Stimulated activated CD4-positive, alpha-beta T cell treated with anti-CD3 and anti-CD28 coated beads, Interleukin-1b, Interleukin-23, amount 100 ng/mL, for 24 hours (primary cell): ENCODE results near the gene FOXK1.
A peak's percentile ranks its signal among the peaks of the same experiment; 100 is the strongest.
"Not testable (repeated sequence)": the region's sequence is repeated elsewhere in the genome, so short reads cannot be mapped to it uniquely, and the experiment has no call there.

ENCODE experiments used
- DNase-seq, 4 experiments: peaks; one replicate each; pipeline ENCODE4 v3.0.0-alpha.2; 2020; ENCODE audit warnings: low read depth in 4 of 4, low spot score in 1 of 4

FOXK1 gene

DNA sequence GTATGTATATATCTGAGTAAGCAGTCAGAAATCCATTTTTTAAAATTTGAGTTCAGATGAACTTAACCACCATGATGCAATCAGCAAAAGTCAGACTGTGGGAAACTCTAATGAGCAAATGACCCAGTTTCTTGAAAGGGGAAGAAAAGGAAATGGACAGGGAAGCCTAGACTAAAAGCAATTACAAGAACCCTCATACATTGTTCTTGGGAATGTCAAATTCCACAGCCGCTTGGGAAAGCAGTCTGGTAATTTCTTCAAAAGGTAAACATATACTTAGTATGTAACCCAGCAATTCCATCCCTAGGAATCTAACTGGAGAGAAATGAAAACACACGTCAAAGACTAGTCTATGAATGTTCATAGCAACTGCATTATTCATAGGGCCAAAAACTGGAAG, 16.4 kb upstream of the FOXK1 start:
- no peak for DNase-seq

DNA sequence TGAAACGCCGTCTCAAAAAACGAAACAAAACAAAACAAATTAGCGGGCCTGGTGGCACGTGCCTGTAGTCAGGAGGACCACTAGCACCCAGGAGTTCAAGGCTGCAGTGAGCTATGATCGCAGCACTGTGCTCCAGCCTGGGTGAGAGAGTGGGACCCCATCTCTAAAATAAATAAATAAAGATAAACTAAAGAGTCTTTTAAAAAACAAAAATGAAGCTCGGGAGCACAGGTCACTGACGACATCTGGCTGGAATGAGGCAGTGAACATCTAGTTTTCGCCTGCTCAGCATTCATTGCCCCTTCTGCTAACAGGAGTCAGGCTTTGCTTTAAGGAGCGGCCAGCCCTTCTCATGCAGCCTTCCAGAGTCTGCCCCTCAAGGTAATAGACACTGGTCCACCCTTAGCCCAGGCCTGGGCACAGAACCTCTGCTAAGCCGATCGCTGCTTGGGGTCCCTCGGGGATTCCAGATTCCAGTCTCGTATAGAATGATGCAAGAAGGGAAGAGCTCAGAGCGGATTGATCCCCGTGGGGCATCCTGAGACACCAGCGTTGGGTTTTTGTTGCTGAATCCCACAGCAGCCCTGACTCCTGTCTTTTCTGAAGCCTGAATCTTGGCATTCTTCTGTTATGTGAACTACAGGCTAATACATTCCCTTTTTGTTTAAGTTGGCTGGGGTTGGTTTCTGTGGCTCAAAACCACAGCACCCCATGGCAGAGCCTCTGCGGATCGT, 14.2 kb upstream of the FOXK1 start:
- no peak for DNase-seq

DNA sequence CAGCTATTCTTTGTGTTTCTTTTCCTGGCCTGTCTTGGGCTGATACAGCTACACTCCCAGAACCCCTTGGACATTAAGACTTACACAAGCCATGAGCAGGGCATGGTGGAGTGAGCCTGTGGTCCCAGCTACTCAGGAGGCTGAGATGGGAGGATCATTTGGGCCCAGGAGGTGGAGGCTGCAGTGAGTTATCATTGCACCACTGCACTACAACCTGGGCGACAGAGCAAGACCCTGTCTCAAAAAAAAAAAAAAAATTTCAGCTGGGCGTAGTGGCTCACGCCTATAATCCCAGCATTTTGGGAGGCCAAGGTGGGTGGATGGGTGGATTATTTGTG, 13.6 kb upstream of the FOXK1 start:
- DNase-seq, result no peak

DNA sequence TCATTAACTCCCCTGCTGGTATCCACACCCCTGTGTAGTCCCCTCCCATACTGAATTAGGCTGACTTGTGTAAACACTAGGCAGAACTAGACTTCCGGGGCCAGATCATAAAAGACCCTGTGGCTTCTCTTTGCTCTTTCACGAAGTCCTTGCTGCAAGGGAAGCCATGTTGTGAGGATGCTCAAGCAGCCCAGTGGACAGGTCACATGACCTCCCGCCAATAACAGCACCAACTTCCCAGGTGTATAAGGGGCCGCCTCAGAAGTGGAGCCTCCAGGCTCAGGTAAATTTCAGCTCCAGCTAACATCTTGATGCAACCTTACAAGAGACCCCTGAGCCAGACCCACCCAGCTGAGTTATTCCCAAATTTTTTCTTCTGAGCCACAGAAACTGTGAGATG, 11.3 kb upstream of the FOXK1 start:
- no peak for DNase-seq

DNA sequence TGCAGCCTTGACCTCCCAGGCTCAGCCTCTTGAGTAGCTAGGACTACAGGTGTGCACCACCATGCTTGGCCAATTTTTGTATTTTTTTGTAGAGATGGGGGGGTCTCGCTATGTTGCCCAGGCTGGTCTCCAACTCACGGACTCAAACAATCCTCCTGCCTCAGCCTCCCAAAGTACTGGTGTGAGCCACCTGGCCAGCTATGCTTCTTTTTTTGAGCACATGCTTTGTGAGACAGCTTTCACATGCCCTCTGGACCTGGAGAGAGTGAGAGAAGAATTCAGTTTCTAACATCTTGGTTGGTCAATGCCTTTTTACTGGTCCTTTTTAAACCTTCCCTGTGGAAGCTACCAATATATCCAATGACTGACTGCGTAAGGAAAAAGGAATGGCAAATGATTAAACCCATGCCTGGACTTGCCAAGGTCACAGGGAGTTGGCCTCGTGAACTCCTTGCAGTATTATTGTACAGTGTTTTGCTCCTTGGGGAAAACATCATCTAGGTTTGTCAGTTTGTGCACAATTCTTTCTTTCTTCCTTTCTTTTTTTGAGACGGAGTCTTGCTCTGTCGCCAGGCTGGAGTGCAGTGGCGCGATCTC, 6.2 kb upstream of the FOXK1 start:
- no peak for DNase-seq

DNA sequence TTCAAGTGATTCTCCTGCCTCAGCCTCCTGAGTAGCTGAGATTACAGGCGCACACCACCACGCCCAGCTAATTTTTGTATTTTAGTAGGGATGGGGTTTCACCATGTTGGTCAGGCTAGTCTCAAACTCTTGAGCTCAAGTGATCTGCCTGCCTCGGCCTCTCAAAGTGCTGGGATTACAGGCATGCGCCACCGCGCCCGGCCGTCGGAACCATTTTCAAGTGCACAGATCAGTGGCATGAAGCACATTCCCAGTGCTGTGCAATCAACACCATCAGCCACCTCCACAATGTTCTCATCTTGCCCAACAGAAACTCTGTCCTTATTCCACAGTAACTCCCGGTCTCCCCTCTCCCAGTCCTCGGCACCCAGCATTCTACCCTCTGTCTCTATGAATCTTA, 4.6 kb upstream of the FOXK1 start:
- not testable (repeated sequence) for DNase-seq

DNA sequence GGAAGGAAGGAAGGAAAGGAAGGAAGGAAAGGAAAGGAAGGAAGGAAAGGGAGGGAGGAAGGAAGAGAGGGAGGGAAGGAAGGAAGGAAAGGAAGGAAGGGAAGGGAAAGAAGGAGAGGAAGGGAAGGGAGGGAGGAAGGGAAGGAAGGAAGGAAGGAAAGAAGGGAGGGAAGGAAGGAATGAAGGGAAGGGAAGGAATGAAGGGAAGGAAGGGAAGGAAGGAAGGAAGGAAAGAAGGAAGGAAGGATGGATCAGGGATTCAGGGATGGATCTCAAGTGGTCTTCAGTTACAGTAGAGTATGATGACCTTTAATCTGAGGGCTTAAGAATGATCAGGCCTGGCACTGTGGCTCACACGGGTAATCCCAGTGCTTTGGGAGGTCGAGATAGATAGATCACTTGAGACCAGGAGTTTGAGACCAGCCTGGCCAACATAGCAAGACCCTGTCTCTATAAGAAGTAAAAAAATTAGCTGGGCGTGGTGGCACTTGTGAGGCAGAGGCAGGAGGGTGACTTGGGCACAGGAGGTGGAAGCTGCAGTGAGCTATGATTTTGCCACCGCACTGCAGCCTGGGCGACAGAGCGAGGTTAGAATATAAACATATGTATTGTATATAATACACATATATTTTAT, 760 bp upstream of the FOXK1 start:
- peak in 1 of 4 experiments; percentile 8 for DNase-seq

DNA sequence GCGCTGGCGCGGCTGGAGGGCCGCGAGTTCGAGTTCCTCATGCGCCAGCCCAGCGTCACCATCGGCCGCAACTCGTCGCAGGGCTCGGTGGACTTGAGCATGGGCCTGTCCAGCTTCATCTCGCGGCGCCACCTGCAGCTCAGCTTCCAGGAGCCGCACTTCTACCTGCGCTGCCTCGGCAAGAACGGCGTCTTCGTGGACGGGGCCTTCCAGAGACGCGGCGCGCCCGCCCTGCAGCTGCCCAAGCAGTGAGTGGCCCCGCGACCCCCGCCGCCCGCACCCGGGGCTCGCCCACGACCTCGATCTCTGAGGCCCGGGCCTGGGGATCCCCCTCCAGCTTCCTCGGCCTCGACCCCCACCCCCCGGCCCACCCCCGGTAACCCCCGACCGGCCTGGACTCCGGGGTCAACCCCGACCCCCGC, 537 bp downstream of the FOXK1 start:
- peak in 3 of 4 experiments; percentile 3 to 31 (median 6) for DNase-seq

DNA sequence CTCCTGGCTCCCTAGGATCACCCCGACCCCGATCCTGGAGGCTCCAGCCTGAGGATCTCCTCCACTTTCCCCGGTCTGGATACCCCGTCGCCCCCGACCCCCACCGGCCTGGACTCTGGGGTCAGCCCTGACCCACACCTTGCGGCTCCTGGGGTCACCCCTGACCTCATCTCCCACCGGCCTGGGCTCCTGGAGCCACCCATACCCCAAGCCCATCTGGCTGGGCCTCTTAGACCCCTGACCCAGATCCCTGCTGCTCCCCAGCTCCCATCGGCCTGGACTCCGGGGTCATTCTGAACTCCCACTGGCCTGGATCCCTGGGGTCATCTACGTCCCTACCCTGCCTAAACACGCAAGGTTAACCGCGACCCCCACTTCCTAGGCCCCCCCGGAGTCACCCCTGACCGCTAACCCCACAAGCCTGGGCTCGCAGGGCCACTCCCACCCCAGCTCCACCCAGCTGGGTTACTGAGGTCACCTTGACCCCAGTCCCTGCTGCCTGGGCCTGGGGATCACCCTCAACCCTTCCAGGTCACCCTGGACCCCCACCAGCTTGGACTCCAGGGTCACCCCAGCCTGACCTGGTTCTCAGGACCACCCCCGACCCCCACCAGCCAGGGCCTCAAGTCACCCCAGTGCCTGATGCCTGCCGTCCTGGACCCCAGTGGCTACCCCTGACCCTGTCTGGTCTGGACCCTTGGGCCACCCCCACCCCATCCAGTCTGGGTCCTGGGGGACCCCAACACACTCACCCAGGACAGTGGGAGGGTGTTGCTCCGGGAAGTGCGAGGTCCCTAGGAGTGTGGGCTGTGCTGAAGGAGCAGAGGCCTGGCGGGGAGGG, 1.2 kb downstream of the FOXK1 start:
- DNase-seq, result peak in 2 of 4 experiments; percentile 7 to 8

DNA sequence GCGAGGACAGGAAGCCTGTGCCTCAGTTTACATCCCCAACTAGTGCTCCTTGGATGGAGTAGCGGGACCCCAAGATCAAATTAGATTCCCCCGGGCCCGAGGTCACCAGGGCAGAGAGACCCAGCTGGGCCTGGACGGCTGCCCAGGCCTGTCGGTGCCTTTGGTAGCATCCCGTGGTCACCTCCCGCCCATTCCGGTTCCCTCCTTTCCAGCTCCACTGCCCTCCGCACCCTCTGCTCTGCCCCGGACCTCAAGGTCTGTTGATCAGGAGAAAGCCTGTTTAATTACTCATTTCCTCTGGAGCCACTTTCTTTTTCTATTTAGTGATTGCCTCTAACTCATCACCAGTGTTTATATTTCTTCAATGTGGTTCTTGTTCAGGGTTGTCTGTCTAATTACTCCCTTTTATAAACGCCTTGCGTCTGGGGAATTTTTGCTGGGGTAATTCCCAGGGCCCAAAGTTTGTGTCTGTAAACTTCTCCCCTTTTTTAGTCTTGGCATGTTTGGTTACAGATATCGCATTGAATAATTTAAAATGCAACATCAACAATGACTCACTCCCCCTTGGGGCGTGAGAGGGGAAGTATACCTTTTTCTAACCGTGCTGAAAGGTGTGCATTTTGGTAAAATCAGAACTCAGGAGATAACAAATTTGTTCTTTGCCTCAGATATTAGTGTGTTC, 1.9 kb downstream of the FOXK1 start:
- DNase-seq, result peak in 1 of 4 experiments; percentile 14

DNA sequence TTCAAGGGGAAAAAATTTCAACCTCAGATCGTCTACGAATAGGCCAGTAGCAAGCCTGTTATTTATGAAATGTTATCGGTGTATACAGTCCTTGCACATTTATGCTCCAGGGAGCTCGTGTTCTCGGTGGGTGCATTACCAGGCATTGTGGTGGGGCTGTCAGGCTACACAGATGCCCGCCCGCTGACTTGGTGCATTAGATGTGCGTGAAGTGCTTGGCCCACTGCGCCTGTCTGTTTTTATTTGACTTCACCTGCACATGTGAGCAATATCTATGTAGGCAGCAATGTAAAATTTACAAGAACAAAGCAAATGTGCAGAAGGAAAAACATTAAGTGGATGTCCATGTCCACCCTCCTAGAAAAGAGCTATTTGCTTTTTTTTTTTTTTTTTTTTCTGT, 2.8 kb downstream of the FOXK1 start:
- no peak for DNase-seq

DNA sequence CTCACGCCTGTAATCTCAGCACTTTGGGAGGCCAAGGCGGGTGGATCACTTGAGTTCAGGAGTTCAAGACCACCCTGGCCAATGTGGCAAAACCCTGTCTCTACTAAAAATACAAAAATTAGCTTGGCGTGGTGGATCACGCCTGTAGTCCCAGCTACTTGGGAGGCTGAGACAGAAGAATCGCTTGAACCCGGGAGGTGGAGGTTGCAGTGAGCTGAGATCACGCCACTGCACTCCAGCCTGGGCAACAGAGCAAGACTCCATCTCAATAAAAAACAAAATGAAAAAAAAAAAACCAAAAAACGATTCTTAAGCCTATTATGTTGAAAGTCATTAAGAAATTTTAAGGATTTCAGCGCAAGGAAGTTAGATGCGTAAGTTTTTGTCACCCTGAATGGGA, 3.6 kb downstream of the FOXK1 start:
- not testable (repeated sequence) for DNase-seq

DNA sequence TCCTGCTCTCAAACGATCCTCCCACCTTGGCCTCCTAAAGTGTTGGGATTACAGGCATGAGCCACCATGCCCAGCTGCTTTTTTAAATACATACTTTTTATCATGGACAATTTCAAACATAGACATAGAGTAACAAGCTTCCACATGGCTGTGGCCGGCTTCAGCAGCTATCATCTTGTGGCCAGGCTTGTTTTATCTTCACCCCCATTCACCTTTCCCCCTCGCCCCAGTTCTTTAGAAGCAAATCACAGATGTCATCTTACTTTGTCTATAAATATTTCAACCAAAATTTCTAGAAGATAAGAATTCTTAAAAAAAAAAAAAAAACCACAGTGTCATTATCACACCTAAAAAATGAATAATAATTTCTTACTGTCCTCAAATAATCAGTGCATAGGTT, 5.9 kb downstream of the FOXK1 start:
- no peak for DNase-seq

DNA sequence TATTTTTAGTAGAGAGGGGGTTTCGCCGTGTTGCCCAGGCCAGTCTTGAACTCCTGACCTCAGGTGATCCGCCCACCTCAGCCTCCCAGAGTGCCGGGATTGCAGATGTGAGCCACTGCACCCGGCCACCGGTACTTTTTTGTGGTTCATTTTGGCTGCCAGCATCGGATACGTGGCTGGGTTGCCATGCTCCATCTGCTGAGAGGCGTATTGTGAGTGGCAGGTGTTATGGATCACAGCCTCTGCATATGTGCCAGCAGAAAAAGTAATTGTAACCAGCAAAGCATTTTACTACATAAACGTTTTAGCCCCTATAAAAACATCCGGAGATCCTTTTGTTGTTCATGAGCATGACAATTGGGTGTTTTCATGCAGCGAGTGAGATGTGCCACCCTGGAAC, 7.1 kb downstream of the FOXK1 start:
- DNase-seq, result no peak

DNA sequence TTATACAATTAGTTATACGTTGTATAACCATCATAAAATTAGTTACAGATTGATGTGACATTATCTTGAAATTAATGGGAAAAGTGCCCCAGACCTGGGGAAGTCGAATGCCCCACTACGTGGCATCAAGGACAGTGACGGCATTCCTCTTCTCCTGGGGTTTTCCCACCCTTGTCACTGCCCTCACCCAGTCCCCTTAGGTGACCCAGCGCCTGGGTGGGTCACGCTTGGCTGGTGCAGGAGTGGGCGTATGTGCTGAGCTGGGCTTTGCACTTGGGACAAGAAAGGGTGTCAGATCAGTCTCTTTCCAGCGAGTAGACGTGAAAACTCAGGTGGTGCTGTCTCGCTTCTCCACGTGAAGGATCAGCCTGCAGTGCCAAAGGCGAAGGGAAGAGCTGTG, 7.6 kb downstream of the FOXK1 start:
- no peak for DNase-seq

DNA sequence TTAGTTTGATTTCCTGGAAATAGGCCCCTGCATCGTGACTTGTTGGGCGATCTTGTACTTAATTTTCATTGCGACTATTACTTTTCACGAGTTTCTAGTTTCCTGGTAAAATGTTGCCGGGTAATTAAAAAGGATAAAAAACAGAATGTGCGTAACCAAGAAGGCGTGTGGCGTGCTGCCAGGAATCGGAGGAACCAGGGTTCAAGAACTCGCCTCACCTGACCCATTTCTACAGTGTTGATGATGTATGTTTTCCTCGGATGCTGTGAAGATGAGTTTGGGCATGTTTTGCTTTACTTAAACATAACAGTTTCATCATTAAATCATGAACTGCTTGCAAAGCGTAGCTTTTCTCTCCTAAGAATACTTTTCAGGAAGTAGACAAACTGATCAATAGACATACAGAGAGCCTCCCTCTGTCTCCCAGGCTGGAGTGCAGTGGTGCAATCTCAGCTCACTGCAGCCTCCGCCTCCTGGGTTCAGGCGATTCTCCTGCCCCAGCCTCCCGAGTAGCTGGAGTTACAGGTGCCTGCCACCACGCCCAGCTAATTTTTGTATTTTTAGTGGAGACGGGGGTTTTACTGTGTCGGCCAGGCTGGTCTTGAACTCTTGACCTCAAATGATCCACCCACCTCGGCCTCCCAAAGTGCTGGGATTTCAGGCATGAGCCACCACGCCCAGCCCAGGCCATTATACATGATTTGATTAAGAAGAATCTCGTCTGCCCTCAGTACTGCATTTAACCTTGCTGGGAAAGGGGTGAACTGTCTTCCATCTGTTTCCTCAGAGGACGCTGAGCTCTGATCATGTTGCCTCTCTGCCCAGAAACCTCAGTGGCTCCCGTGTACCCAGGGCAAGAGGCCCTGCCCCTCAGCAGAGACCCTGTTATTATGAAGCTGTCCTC, 9.1 kb downstream of the FOXK1 start:
- no peak for DNase-seq

DNA sequence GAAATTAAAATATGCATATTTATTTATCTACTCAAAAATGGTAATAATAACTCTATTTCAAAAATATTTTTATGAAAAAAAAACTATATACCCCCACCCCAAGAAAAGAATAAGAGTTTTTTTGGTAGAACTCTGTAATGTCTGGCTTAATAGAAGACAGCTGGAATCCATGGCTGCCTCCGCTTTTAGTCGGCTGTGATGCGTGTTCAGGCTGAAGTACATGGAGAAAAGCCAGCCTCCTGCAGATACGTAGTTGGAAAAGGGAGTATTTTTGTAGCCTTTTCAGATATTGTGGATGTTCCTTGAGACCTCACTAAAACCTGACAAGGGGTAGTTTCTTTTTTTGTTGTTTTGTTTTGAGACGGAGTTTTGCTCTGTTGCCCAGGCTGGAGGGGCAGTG, 10.0 kb downstream of the FOXK1 start:
- no peak for DNase-seq

DNA sequence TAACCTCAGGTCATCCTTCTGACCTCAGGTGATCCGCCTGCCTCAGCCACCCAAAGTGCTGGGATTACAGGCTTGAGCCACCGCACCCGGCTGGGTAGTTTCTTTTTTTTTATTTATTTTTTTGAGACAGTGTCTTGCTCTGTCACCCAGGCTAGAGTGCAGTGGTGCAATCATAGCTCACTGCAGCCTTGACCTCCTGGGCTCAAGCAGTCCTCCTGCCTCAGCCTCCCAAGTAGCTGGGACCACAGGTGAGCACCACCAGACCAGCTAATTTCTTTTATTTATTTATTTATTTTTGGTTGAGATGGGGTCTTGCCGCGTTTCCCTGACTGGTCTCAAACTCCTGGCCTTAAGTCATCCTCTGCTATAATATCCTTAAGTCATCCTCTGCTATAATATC, 10.5 kb downstream of the FOXK1 start:
- not testable (repeated sequence) for DNase-seq

DNA sequence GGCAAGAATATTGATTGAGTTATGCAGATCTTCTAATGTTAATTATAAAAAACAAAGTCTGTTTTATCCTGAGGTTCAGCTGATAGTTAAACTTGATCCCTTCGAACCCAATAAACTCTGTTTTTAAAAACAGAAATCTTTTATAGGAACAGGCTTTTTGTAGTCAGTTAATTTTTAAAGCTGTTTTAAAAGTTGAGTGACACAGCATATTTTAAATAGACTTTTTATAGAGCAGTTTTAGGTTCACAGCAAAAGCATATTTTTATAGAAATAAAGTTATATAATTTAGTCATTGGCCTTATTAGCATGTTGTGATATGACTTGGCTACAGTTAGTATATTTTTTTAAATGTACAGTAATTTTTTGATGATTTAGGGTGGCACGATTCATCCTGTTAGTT, 11.1 kb downstream of the FOXK1 start:
- DNase-seq, result no peak

DNA sequence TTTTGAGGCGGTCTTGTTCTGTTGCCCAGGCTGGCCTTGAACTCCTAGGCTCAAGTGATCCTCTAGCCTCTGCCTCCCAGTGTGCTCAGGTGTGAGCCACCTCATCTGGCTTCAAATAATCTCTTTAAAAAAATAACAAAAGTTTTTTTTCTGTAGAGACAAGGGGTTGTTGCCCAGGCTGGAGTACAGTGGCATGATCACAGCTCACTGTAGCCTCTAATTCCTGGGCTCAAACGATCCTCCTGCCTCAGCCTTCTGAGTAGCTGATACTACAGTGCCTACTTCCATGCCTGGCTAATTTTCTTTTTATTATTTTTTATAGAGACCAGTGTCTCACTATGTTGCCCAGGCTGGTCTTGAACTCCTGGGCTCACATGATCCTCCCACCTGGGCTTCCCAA, 11.7 kb downstream of the FOXK1 start:
- DNase-seq, result no peak
